ENCODE data around the gene ATP1B2. TPM values are rescaled to one million over a fixed set of nuclear protein-coding genes. Genes with fewer than 3 reads are reported as not detected.

Gene ATP1B2, protein sequence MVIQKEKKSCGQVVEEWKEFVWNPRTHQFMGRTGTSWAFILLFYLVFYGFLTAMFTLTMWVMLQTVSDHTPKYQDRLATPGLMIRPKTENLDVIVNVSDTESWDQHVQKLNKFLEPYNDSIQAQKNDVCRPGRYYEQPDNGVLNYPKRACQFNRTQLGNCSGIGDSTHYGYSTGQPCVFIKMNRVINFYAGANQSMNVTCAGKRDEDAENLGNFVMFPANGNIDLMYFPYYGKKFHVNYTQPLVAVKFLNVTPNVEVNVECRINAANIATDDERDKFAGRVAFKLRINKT
- not detected in 2 replicates for total RNA-seq

GRCh38 chr17:7650509-7651096, at the start of gene ATP1B2:
ATP1B2 (plus strand) TSS chr17:7650926; CDS start chr17:7651519, 593 bp downstream.

GRCh38 chr17:7614425-7615264, 36.1 kb upstream of the ATP1B2 start, which contains the start of gene FXR2:
FXR2 (minus strand) TSS chr17:7614897; CDS start chr17:7614532, 365 bp downstream.

GRCh38 chr17:7627250-7628121, 23.2 kb upstream of the ATP1B2 start, which contains the start of gene SAT2:
SAT2 (minus strand) TSS chr17:7627821; CDS start chr17:7627635, 186 bp downstream.

GRCh38 chr17:7629939-7630571, 20.7 kb upstream of the ATP1B2 start, which contains the start of gene SHBG:
SHBG (plus strand) TSS chr17:7630135; CDS start chr17:7630173, 38 bp downstream.

GRCh38 chr17:7687072-7687907, 36.6 kb downstream of the ATP1B2 start, which contains the start of gene TP53:
TP53 (minus strand) TSS chr17:7687490; CDS start chr17:7676594, 10,896 bp downstream.

DNA sequence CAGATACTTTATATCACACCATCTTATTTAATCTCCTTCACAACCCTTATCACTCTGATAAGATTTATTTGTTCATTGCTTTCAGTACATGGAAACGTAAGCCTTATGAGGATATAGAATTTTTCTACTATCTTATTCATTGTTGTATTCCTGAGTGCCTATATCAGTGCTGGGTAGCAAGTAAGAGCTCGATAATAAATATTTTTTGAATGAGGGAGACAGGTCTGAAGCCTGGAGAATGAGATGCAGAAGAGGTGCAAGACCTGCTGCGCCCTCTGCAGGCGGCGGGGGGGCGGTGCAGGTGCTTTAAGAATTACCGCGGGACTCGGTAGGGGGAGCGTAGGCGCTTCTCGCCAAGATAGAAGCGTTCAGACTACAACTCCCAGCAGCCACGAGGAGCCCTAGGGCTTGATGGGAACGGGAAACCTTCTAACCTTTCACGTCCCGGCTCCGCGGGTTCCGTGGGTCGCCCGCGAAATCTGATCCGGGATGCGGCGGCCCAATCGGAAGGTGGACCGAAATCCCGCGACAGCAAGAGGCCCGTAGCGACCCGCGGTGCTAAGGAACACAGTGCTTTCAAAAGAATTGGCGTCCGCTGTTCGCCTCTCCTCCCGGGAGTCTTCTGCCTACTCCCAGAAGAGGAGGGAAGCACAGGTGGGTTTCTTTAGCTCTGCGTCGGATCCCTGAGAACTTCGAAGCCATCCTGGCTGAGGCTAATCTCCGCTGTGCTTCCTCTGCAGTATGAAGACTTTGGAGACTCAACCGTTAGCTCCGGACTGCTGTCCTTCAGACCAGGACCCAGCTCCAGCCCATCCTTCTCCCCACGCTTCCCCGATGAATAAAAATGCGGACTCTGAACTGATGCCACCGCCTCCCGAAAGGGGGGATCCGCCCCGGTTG, 37.4 kb downstream of the ATP1B2 start, which contains the start of gene WRAP53:
TSS of gene WRAP53 (plus strand) at position 570 of the 900 bp plus-strand sequence. CDS start at position 742, 172 bp downstream.

GRCh38 chr17:7704601-7705268, 54.0 kb downstream of the ATP1B2 start, which contains the start of gene EFNB3:
EFNB3 (plus strand) TSS chr17:7705202; CDS start chr17:7705599, 397 bp downstream.

Other genes starting within 250 kb of the ATP1B2 start
- 34.6 and 80.8 TPM in 2 replicates for gene TMEM256, start 246.8 kb upstream of the ATP1B2 start, total RNA-seq
- gene NLGN2, start 243.1 kb upstream of the ATP1B2 start, total RNA-seq = 15.1 and 24.1 TPM in 2 replicates
- not detected in 2 replicates for gene SPEM1, start 230.6 kb upstream of the ATP1B2 start, total RNA-seq
- not detected in 2 replicates for gene SPEM2, start 225.3 kb upstream of the ATP1B2 start, total RNA-seq
- gene SPEM3, start 222.1 kb upstream of the ATP1B2 start, total RNA-seq = not detected in 2 replicates
- gene TMEM102, start 215.5 kb upstream of the ATP1B2 start, total RNA-seq = 1.8 and 3.6 TPM in 2 replicates
- gene FGF11, start 211.4 kb upstream of the ATP1B2 start, total RNA-seq = 5.3 and 7.2 TPM in 2 replicates
- 3.4 and 6.2 TPM in 2 replicates for gene CHRNB1, start 205.9 kb upstream of the ATP1B2 start, total RNA-seq
- 19.6 and 28.2 TPM in 2 replicates for gene ZBTB4, start 171.3 kb upstream of the ATP1B2 start, total RNA-seq
- not detected in 2 replicates for gene SLC35G6, start 169.5 kb upstream of the ATP1B2 start, total RNA-seq
- gene POLR2A, start 166.6 kb upstream of the ATP1B2 start, total RNA-seq = 89.1 and 138 TPM in 2 replicates
- 7.4 and 16.3 TPM in 2 replicates for gene TNFSF12, start 101.9 kb upstream of the ATP1B2 start, total RNA-seq
- gene TNFSF13, start 92.2 kb upstream of the ATP1B2 start, total RNA-seq = 0.83 TPM in 1 of 2 replicates, not detected in the other
- gene SENP3, start 89.0 kb upstream of the ATP1B2 start, total RNA-seq = 64.1 and 68.3 TPM in 2 replicates
- 5.6 and 14.5 TPM in 2 replicates for gene CD68, start 71.3 kb upstream of the ATP1B2 start, total RNA-seq
- 66.1 and 69.8 TPM in 2 replicates for gene MPDU1, start 67.1 kb upstream of the ATP1B2 start, total RNA-seq
- 0.30 and 0.32 TPM in 2 replicates for gene SOX15, start 60.8 kb upstream of the ATP1B2 start, total RNA-seq
- gene FXR2, start 36.0 kb upstream of the ATP1B2 start, total RNA-seq = 50.5 and 56.3 TPM in 2 replicates
- 18.7 and 37.4 TPM in 2 replicates for gene SAT2, start 23.1 kb upstream of the ATP1B2 start, total RNA-seq
- gene SHBG, start 20.8 kb upstream of the ATP1B2 start, total RNA-seq = 0.37 TPM in 1 of 2 replicates, not detected in the other
- 31.2 and 43.6 TPM in 2 replicates for gene TP53, start 36.6 kb downstream of the ATP1B2 start, total RNA-seq
- 3.0 and 4.3 TPM in 2 replicates for gene WRAP53, start 37.6 kb downstream of the ATP1B2 start, total RNA-seq
- under 0.01 and 0.23 TPM in 2 replicates for gene EFNB3, start 54.3 kb downstream of the ATP1B2 start, total RNA-seq
- gene DNAH2, start 66.8 kb downstream of the ATP1B2 start, total RNA-seq = under 0.01 and 0.05 TPM in 2 replicates
- 7.1 and 10.9 TPM in 2 replicates for gene KDM6B, start 183.3 kb downstream of the ATP1B2 start, total RNA-seq
- gene TMEM88, start 204.1 kb downstream of the ATP1B2 start, total RNA-seq = 2.1 and 4.3 TPM in 2 replicates
- 25.0 and 85.2 TPM in 2 replicates for gene NAA38, start 206.6 kb downstream of the ATP1B2 start, total RNA-seq
- gene CYB5D1, start 207.1 kb downstream of the ATP1B2 start, total RNA-seq = 13.4 and 17.2 TPM in 2 replicates
- gene CHD3, start 237.9 kb downstream of the ATP1B2 start, total RNA-seq = 108 and 155 TPM in 2 replicates

Measured in smooth muscle cell of the umbilical artery (primary cell).